Measurements from ENCODE around the gene KRT75. TPM values are rescaled to one million over a fixed set of nuclear protein-coding genes. Genes with fewer than 3 reads are reported as not detected.

Gene KRT75
- total RNA-seq, 1 experiment from 2014 or later = not detected

GRCh38 chr12:52417740-52418139 lies 16.4 kb downstream of the KRT75 start:
- H3T11ph ChIP-seq (ENCODE audit: low read length) = no peak overlapping the region
- no CpG with 5 or more reads among the region's 2 CpGs for WGBS (ENCODE audit: extremely low coverage, insufficient read length, low lambda C conversion rate)
- no peak overlapping the region for H3K27ac ChIP-seq (ENCODE audit: insufficient read length, low read depth, low read length)
- H4K91ac ChIP-seq (ENCODE audit: insufficient read length, low read depth, low read length) = no peak overlapping the region
- H3K9me3 Mint-ChIP-seq = no peaks in the 10 kb centered on the region
- H3K23ac ChIP-seq (ENCODE audit: insufficient read length, low read depth, low read length) = no peak overlapping the region
- no peak overlapping the region for H3K4me3 Mint-ChIP-seq
- no peak overlapping the region for H2BK15ac ChIP-seq (ENCODE audit: low read depth, low read length)
- H4K8ac ChIP-seq (replicated peaks; ENCODE audit: insufficient read length, low read depth, low read length) = no peak overlapping the region
- H3K9me3 ChIP-seq (ENCODE audit: control insufficient read depth, low read depth, low read length) = no peaks in the 10 kb centered on the region
- H3K79me1 ChIP-seq (ENCODE audit: insufficient read depth, low read depth, low read length, poor library complexity, severe bottlenecking) = no peaks in the 10 kb centered on the region
- H2BK12ac ChIP-seq (ENCODE audit: insufficient read length, low read depth, low read length) = no peak overlapping the region
- no peak overlapping the region for H4K5ac ChIP-seq (ENCODE audit: insufficient read length, low read depth, low read length)
- H2BK20ac ChIP-seq (ENCODE audit: low read depth, low read length, poor library complexity, severe bottlenecking) = no peak overlapping the region
- no peak overlapping the region for H3K18ac ChIP-seq (ENCODE audit: insufficient read length, low read depth, low read length)
- no peak overlapping the region for H3K4ac ChIP-seq (ENCODE audit: low read depth, low read length)
- H2BK120ac ChIP-seq (ENCODE audit: low read depth, low read length, poor library complexity, severe bottlenecking) = no peak overlapping the region
- peaks cover 2% of the 10 kb centered on the region; the same call in 1 of the 2 replicates for H3K79me2 ChIP-seq (ENCODE audit: insufficient read depth, low read length)
- H3K4me2 ChIP-seq (ENCODE audit: insufficient read depth, insufficient read length, low read length) = no peak overlapping the region
- no peak overlapping the region for H3K27ac Mint-ChIP-seq
- no peak overlapping the region for H3K9ac ChIP-seq (ENCODE audit: extremely low read depth, insufficient read length, low read length)
- DNase-seq = no peak
- H3K14ac ChIP-seq (ENCODE audit: insufficient read depth, low read length) = no peak overlapping the region
- peaks cover 9% of the 10 kb centered on the region for H3K27me3 Mint-ChIP-seq (ENCODE audit: low read depth)
- no peak overlapping the region for H2AK5ac ChIP-seq (ENCODE audit: insufficient read length, low read length)
- no peaks in the 10 kb centered on the region for H3K27me3 ChIP-seq (ENCODE audit: insufficient read depth, low read length)
- peaks cover 3% of the 10 kb centered on the region for H3K23me2 ChIP-seq (ENCODE audit: insufficient read length, low read depth, low read length, poor library complexity, severe bottlenecking)
- TF ChIP-seq CTCF (conservative IDR thresholded peaks at IDR 0.05) = no peak
- peaks cover 8 to 9% of the 10 kb centered on the region in 2 experiments for H3K4me1 Mint-ChIP-seq
- no peak overlapping the region for H3K56ac ChIP-seq (ENCODE audit: insufficient read length, low read depth, low read length)
- H2AFZ ChIP-seq (ENCODE audit: low read length) = no peak overlapping the region
- H4K20me1 ChIP-seq (ENCODE audit: control insufficient read depth, insufficient read depth, insufficient read length) = no peaks in the 10 kb centered on the region
- no peak overlapping the region for H2BK5ac ChIP-seq (ENCODE audit: insufficient read length, low read length)
- no peaks in the 10 kb centered on the region for H3K4me1 ChIP-seq (ENCODE audit: insufficient read depth, low read length)
- H3K36me3 Mint-ChIP-seq (ENCODE audit: insufficient read depth in 1 of 3, low read depth in 3 of 3) = no peaks in the 10 kb centered on the region
